Heart left ventricle (tissue), 13 donors: ENCODE data around the gene ANO4.

ENCODE experiments used
- POLR2A ChIP-seq, 2 donors: fragments of 450-650 bp; IDR thresholded peaks; one replicate each; pipeline ENCODE4 v1.6.1; 2017; ENCODE audit warnings: antibody characterized with exemption in 2 of 2, mild to moderate bottlenecking in 2 of 2, moderate library complexity in 2 of 2
- TF ChIP-seq, protein P1 (sequence below), 12 donors: fragments of 200-600 bp; sonication (generic) in 4 of 12; IDR thresholded peaks; one replicate each; pipeline versions ENCODE4 v1.5.0 to v1.8.0; 2018 to 2022; ENCODE audit warnings: antibody characterized with exemption in 12 of 12, mild to moderate bottlenecking in 5 of 12
- donor health status: ischemic (EF 13 %, LVEDD 7.1; RV severe dilation, severe dysfunction).
- donor health status: DM: no; HTN: yes; CAD: no.
- donor health status: DM: no; HTN: no; CAD: no.
- donor health status: ischemic (EF 25% LVEDD 6.9; RV normal size, moderate dysfunction).
- donor health status: ischemic (EF 25% LVEDD 5.7; RV mildly dilated, moderate dysfunction).
- donor health status: ischemic (EF 35%, LVEDD 5.7; RV mildly dilated, moderate dysfunction).
- donor health status: nonischemic (EF 11% LVEDD 7.7; RV severe dilation, severe dysfunction).
- donor health status: DM: yes; HTN: yes; CAD: no.
- donor health status: PGD.
- donor health status: ischemic (EF 29% LVEDD 5.4; RV normal size, mild dysfunction).
- donor health status: nonischemic (EF 23%, LVEDD 6.1; RV moderate dilation, normal function).

- TF ChIP-seq, protein P1, sequence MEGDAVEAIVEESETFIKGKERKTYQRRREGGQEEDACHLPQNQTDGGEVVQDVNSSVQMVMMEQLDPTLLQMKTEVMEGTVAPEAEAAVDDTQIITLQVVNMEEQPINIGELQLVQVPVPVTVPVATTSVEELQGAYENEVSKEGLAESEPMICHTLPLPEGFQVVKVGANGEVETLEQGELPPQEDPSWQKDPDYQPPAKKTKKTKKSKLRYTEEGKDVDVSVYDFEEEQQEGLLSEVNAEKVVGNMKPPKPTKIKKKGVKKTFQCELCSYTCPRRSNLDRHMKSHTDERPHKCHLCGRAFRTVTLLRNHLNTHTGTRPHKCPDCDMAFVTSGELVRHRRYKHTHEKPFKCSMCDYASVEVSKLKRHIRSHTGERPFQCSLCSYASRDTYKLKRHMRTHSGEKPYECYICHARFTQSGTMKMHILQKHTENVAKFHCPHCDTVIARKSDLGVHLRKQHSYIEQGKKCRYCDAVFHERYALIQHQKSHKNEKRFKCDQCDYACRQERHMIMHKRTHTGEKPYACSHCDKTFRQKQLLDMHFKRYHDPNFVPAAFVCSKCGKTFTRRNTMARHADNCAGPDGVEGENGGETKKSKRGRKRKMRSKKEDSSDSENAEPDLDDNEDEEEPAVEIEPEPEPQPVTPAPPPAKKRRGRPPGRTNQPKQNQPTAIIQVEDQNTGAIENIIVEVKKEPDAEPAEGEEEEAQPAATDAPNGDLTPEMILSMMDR (IDR thresholded peaks at IDR 0.05) = no peak
- TF ChIP-seq POLR2A (IDR thresholded peaks at IDR 0.05) = no peak
These were observed 69.8 kb downstream of the ANO4 start for GRCh38 chr12:100864366-100864765.
